Measurements from ENCODE around the gene DONSON.

DNA sequence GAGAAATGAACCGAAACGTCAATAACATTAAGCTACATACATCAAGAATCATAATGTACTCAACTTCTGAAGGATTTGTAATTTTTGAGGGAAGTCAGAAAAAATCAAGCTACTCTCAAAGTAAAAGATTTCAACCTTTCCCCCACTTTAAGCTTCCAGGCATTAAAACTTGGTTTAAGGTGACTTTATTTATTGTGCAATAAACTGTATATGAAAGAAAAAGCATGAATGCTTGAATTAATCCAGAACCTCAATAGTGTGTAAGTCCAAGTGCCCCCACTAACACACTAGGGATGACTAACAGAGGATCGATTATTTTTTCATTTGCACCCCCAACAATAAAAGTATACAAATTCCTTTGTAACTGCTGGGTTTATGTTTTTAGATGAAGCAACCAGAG, 57.5 kb downstream of the DONSON start:
- TF ChIP-seq, protein P1, sequence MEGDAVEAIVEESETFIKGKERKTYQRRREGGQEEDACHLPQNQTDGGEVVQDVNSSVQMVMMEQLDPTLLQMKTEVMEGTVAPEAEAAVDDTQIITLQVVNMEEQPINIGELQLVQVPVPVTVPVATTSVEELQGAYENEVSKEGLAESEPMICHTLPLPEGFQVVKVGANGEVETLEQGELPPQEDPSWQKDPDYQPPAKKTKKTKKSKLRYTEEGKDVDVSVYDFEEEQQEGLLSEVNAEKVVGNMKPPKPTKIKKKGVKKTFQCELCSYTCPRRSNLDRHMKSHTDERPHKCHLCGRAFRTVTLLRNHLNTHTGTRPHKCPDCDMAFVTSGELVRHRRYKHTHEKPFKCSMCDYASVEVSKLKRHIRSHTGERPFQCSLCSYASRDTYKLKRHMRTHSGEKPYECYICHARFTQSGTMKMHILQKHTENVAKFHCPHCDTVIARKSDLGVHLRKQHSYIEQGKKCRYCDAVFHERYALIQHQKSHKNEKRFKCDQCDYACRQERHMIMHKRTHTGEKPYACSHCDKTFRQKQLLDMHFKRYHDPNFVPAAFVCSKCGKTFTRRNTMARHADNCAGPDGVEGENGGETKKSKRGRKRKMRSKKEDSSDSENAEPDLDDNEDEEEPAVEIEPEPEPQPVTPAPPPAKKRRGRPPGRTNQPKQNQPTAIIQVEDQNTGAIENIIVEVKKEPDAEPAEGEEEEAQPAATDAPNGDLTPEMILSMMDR (IDR thresholded peaks at IDR 0.05): no peak
- TF ChIP-seq EP300 (IDR thresholded peaks at IDR 0.05): no peak

Measured in suprapubic skin (tissue), 3 donors.